ENCODE results near the gene LIX1.

GRCh38 chr5:97112230-97112629, 30.2 kb downstream of the LIX1 start:
- no peak for TF ChIP-seq ZNF75D (CRISPR knock-in tag; IDR thresholded peaks at IDR 0.05; ENCODE audit: borderline replicate concordance)
- no peak for TF ChIP-seq SATB2 (CRISPR knock-in tag; IDR thresholded peaks at IDR 0.05)
- no peak for TF ChIP-seq RCOR2 (CRISPR knock-in tag; IDR thresholded peaks at IDR 0.05)
- TF ChIP-seq POLR2A (IDR thresholded peaks at IDR 0.05; ENCODE audit: insufficient read depth in 1 of 2, low read depth in 2 of 2, low read length in 2 of 2) = no peak
- TF ChIP-seq, protein P1, sequence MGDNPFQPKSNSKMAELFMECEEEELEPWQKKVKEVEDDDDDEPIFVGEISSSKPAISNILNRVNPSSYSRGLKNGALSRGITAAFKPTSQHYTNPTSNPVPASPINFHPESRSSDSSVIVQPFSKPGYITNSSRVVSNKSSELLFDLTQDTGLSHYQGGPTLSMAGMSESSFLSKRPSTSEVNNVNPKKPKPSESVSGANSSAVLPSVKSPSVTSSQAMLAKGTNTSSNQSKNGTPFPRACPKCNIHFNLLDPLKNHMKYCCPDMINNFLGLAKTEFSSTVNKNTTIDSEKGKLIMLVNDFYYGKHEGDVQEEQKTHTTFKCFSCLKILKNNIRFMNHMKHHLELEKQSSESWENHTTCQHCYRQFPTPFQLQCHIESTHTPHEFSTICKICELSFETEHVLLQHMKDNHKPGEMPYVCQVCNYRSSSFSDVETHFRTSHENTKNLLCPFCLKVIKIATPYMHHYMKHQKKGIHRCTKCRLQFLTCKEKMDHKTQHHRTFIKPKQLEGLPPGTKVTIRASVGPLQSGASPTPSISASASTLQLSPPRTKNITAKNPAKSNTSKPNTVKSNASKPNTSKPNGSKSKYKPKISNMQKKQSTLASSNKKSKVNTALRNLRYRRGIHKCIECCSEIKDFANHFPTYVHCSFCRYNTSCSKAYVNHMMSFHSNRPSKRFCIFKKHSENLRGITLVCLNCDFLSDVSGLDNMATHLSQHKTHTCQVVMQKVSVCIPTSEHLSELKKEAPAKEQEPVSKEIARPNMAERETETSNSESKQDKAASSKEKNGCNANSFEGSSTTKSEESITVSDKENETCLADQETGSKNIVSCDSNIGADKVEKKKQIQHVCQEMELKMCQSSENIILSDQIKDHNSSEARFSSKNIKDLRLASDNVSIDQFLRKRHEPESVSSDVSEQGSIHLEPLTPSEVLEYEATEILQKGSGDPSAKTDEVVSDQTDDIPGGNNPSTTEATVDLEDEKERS (CRISPR knock-in tag; IDR thresholded peaks at IDR 0.05) = no peak
- no peak for TF ChIP-seq RBM39 (IDR thresholded peaks at IDR 0.05; ENCODE audit: low read depth, low read length, poor library complexity, severe bottlenecking)
- TF ChIP-seq NPAS2 (CRISPR knock-in tag; IDR thresholded peaks at IDR 0.05; ENCODE audit: borderline replicate concordance) = no peak
- TF ChIP-seq ISL2 (CRISPR knock-in tag; IDR thresholded peaks at IDR 0.05) = no peak
- no peak for TF ChIP-seq ZNF20 (CRISPR knock-in tag; IDR thresholded peaks at IDR 0.05)
